K562 (cell line): ENCODE data around the gene TTC9C. TPM values are rescaled to one million over a fixed set of nuclear protein-coding genes. Genes with fewer than 3 reads are reported as not detected.

Experiments used
- BCOR ChIP-seq: fragments of 450-650 bp; IDR thresholded peaks from 2 replicates; pipeline ENCODE4 v1.6.1; 2016
- CBX8 ChIP-seq: fragments of 200-600 bp; sonication (generic); IDR thresholded peaks from 2 replicates; pipeline ENCODE4 v1.6.1; 2012; ENCODE audit warnings: borderline replicate concordance, mixed run types, low read depth, mild to moderate bottlenecking, moderate library complexity, mixed read lengths, low read length, control low read depth, inconsistent platforms; ENCODE audit not compliant: poor library complexity, severe bottlenecking; ENCODE audit errors: extremely low read depth
- ELF4 ChIP-seq: fragments of 450-650 bp; formaldehyde crosslinking; IDR thresholded peaks from 2 replicates; pipeline ENCODE4 v1.4.0; 2022; ENCODE audit warnings: missing genetic modification characterization
- HDAC2 ChIP-seq: fragments of 450-650 bp; IDR thresholded peaks from 2 replicates; pipeline ENCODE4 v1.6.1; 2016; ENCODE audit warnings: mild to moderate bottlenecking
- HMG20A ChIP-seq: fragments of 450-650 bp; formaldehyde crosslinking; conservative IDR thresholded peaks from 2 replicates; pipeline ENCODE4 v1.4.0; 2020; ENCODE audit warnings: mild to moderate bottlenecking, mixed read lengths
- NCOA4 ChIP-seq: fragments of 450-650 bp; IDR thresholded peaks from 2 replicates; pipeline ENCODE4 v1.6.1; 2018; ENCODE audit warnings: mild to moderate bottlenecking; ENCODE audit not compliant: partially characterized antibody
- RBBP5 ChIP-seq: fragments of 200-600 bp; sonication (generic); IDR thresholded peaks from 2 replicates; pipeline ENCODE4 v1.6.1; 2012; ENCODE audit warnings: borderline replicate concordance, mild to moderate bottlenecking, low read length, control low read depth, inconsistent platforms; ENCODE audit not compliant: insufficient read depth, poor library complexity, severe bottlenecking
- SUPT5H ChIP-seq: fragments of 450-650 bp; IDR thresholded peaks from 2 replicates; pipeline ENCODE4 v1.6.1; 2016
- ZBTB26 ChIP-seq: fragments of 450-650 bp; formaldehyde crosslinking; IDR thresholded peaks from 2 replicates; pipeline ENCODE4 v1.4.0; 2022; ENCODE audit warnings: missing genetic modification characterization
- ZMIZ1 ChIP-seq, 2 experiments: fragments of 150-350 bp in 1 of 2; IDR thresholded peaks; 2 replicates each; pipeline ENCODE4 v1.6.1; 2012 to 2016; ENCODE audit warnings: low read depth in 2 of 2, low read length in 2 of 2, mild to moderate bottlenecking in 1 of 2, moderate library complexity in 1 of 2
- ZNF561 ChIP-seq: fragments of 450-650 bp; formaldehyde crosslinking; conservative IDR thresholded peaks from 2 replicates; pipeline ENCODE4 v1.4.0; 2020; ENCODE audit warnings: mild to moderate bottlenecking, moderate library complexity
- ZNF639 ChIP-seq, 2 experiments: fragments of 200-800 bp in 1 of 2; sonication (Bioruptor generic) in 1 of 2; sonication (generic) in 1 of 2; formaldehyde crosslinking in 1 of 2; IDR thresholded peaks in 1 of 2; conservative IDR thresholded peaks in 1 of 2; 2 replicates each; pipeline versions ENCODE4 v1.5.0 to v1.6.1; 2016 to 2020; ENCODE audit warnings: missing compliant biosample characterization in 1 of 2, missing genetic modification characterization in 1 of 2, missing genetic modification reagents in 1 of 2
- polyA plus RNA-seq, 8 experiments: library from polyadenylated mRNA; depleted of rRNA in 4 of 8; stranded (reverse) in 5 of 8; unstranded in 3 of 8; fragments of >200 nt; fragmentation: Nextera tagmentation in 2 of 8; fragmentation: Illumina TruSeq in 1 of 8; extraction: Ambion mirVana in 2 of 8; extraction: Trizol in 1 of 8; gene quantifications; 2 replicates each; pipeline versions ENCODE4 v1.2.1 to v1.2.3, GENCODE V29; 2011 to 2014; ENCODE audit warnings: inconsistent platforms in 1 of 8, missing spikeins in 1 of 8
- total RNA-seq, 7 experiments: library from RNA; depleted of rRNA in 6 of 7; stranded (reverse); fragments of >200 nt in 6 of 7; fragmentation: Illumina TruSeq in 2 of 7; extraction: Trizol in 2 of 7; gene quantifications; 2 replicates each; pipeline versions ENCODE4 v1.2.1 to v1.2.3, GENCODE V29; 2011 to 2021; ENCODE audit warnings: low replicate concordance in 1 of 7
- TF ChIP-seq, protein P1 (sequence below): fragments of 250-450 bp; sonication (Bioruptor Pico); IDR thresholded peaks from 2 replicates; pipeline ENCODE4 v1.6.1; 2021; ENCODE audit warnings: mild to moderate bottlenecking
- TF ChIP-seq, protein P2 (sequence below): fragments of 450-650 bp; IDR thresholded peaks from 2 replicates; pipeline ENCODE4 v1.6.1; 2017; ENCODE audit warnings: mild to moderate bottlenecking, moderate library complexity
- TF ChIP-seq, protein P3 (sequence below): fragments of 450-650 bp; IDR thresholded peaks from 2 replicates; pipeline ENCODE4 v1.6.1; 2018; ENCODE audit warnings: mild to moderate bottlenecking, low read depth; ENCODE audit not compliant: partially characterized antibody

Gene TTC9C
- total and polyA plus RNA-seq, 9 of the 15 experiments (the other 6 are each of a cell fraction or from before 2014, with no cell fraction given) = 32.8 to 59.0 (median 37.1) TPM

GRCh38 chr11:62705880-62706849 lies 22.1 kb upstream of the TTC9C start (continued):
- TF ChIP-seq, protein P1, sequence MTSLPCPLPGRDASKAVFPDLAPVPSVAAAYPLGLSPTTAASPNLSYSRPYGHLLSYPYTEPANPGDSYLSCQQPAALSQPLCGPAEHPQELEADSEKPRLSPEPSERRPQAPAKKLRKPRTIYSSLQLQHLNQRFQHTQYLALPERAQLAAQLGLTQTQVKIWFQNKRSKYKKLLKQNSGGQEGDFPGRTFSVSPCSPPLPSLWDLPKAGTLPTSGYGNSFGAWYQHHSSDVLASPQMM (CRISPR knock-in tag) = no peak
- no peak for TF ChIP-seq HDAC2
- 0 out of 2 replicates have a peak, but pooled peaks have one; percentile 30 for TF ChIP-seq BCOR
- TF ChIP-seq NCOA4 = no peak
- no peak for TF ChIP-seq CBX8
- TF ChIP-seq, protein P2, sequence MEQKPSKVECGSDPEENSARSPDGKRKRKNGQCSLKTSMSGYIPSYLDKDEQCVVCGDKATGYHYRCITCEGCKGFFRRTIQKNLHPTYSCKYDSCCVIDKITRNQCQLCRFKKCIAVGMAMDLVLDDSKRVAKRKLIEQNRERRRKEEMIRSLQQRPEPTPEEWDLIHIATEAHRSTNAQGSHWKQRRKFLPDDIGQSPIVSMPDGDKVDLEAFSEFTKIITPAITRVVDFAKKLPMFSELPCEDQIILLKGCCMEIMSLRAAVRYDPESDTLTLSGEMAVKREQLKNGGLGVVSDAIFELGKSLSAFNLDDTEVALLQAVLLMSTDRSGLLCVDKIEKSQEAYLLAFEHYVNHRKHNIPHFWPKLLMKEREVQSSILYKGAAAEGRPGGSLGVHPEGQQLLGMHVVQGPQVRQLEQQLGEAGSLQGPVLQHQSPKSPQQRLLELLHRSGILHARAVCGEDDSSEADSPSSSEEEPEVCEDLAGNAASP = no peak
- peak; percentile 86 for TF ChIP-seq SUPT5H
- TF ChIP-seq HMG20A (CRISPR knock-in tag) = no peak
- peak; percentile 64 for TF ChIP-seq RBBP5
- peak in 1 of 2 experiments; percentile 77; a peak in 2 of 4 replicates for TF ChIP-seq ZNF639 (CRISPR knock-in tag; conservative IDR thresholded peaks at IDR 0.05 in 1 of 2, IDR thresholded peaks at IDR 0.05 in 1 of 2)
- TF ChIP-seq ZMIZ1 (IDR thresholded peaks at IDR 0.05; ENCODE audit: low read depth in 2 of 2, low read length in 2 of 2) = 0 out of 4 replicates have a peak, but pooled peaks of 1 of the 2 experiments have one; percentile 12
- TF ChIP-seq ZNF561 = no peak
- 0 out of 2 replicates have a peak, but pooled peaks have one; percentile 49 for TF ChIP-seq ZBTB26 (CRISPR knock-in tag)
- TF ChIP-seq, protein P3, sequence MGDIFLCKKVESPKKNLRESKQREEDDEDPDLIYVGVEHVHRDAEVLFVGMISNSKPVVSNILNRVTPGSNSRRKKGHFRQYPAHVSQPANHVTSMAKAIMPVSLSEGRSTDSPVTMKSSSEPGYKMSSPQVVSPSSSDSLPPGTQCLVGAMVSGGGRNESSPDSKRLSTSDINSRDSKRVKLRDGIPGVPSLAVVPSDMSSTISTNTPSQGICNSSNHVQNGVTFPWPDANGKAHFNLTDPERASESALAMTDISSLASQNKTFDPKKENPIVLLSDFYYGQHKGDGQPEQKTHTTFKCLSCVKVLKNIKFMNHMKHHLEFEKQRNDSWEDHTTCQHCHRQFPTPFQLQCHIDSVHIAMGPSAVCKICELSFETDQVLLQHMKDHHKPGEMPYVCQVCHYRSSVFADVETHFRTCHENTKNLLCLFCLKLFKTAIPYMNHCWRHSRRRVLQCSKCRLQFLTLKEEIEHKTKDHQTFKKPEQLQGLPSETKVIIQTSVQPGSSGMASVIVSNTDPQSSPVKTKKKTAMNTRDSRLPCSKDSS = no peak
- no peak for TF ChIP-seq ELF4 (CRISPR knock-in tag)
